NCI-H146 (cell line): ENCODE measurements around the gene TNRC18.
"Not testable (repeated sequence)": the region's sequence is repeated elsewhere in the genome, so short reads cannot be mapped to it uniquely, and the experiment has no call there.

Source experiments
- DNase-seq: peaks from one replicate; lab custom pipeline; 2025; lab: John Stamatoyannopoulos, UW

TNRC18 gene, protein sequence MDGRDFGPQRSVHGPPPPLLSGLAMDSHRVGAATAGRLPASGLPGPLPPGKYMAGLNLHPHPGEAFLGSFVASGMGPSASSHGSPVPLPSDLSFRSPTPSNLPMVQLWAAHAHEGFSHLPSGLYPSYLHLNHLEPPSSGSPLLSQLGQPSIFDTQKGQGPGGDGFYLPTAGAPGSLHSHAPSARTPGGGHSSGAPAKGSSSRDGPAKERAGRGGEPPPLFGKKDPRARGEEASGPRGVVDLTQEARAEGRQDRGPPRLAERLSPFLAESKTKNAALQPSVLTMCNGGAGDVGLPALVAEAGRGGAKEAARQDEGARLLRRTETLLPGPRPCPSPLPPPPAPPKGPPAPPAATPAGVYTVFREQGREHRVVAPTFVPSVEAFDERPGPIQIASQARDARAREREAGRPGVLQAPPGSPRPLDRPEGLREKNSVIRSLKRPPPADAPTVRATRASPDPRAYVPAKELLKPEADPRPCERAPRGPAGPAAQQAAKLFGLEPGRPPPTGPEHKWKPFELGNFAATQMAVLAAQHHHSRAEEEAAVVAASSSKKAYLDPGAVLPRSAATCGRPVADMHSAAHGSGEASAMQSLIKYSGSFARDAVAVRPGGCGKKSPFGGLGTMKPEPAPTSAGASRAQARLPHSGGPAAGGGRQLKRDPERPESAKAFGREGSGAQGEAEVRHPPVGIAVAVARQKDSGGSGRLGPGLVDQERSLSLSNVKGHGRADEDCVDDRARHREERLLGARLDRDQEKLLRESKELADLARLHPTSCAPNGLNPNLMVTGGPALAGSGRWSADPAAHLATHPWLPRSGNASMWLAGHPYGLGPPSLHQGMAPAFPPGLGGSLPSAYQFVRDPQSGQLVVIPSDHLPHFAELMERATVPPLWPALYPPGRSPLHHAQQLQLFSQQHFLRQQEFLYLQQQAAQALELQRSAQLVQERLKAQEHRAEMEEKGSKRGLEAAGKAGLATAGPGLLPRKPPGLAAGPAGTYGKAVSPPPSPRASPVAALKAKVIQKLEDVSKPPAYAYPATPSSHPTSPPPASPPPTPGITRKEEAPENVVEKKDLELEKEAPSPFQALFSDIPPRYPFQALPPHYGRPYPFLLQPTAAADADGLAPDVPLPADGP (N-terminal part only)

GRCh38 chr7:5423306-5423975 lies at the start of gene TNRC18:
TSS of gene TNRC18 (minus strand) at chr7:5423834. CDS start at chr7:5421246, 2,588 bp downstream.
- DNase-seq, result no peak

GRCh38 chr7:5472432-5473315 lies 49.0 kb upstream of the TNRC18 start:
- DNase-seq, result no peak

- DNase-seq, result not testable (repeated sequence)
Measured at GRCh38 chr7:5471623-5472022, 48.0 kb upstream of the TNRC18 start.

- DNase-seq, result no peak
Measured at GRCh38 chr7:5470816-5471215, 47.2 kb upstream of the TNRC18 start.

DNA sequence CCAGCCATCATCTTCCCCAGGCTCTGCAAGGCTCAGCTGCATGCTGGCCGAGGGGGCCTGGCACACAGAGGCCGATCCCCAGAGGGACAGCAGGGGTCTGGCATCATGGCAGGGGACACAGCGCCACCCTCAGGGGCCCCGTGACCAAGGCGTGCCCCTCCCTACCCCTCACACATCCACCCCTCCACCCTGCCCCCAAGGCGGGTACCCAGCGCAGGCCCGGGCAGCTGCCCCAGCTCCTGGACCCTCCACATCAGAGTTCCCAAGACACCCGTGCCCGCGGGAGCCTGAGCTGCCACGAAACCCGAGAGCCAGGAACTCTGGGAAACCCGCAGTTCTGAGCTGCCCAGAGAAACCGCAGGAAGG lies 46.5 kb upstream of the TNRC18 start:
- no peak for DNase-seq

DNA sequence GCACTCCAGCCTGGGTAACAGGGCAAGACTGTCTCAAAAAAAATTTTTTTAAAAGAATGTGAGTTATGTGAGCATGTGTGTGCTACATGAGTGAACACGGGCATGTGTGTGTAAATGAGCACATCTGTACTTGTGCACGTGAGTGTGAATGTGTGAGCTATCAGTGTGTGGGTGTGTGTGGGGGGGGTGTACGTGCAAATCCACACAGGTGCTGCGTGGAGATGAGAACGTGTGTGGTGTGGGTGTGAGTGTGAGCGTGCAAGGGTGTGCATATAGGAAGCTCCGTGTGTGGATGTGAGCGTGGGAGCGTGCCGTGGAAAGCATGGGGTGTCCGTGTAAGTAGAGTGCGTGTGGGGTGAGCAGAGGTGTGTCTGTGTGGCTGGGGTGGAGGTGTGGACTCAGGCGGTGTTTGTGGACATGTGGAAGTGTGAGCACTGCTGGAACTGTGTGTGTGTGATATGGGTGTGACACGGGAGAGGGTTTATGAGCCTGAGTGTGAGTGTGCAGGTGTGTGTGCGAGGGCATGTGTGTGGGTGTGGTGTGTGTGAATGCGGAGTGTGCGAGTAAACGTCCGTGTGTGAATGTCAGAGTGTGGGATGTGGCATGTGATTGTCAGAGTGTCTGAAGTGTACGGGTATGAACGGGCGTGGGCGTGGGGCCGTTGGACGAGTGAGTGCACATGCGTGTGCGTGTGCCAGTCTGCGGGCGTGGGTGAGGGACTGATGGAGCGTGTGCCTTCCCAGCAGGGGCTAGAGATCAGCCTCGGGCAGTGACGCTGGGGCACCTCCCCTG lies 45.9 kb upstream of the TNRC18 start:
- no peak for DNase-seq

DNA sequence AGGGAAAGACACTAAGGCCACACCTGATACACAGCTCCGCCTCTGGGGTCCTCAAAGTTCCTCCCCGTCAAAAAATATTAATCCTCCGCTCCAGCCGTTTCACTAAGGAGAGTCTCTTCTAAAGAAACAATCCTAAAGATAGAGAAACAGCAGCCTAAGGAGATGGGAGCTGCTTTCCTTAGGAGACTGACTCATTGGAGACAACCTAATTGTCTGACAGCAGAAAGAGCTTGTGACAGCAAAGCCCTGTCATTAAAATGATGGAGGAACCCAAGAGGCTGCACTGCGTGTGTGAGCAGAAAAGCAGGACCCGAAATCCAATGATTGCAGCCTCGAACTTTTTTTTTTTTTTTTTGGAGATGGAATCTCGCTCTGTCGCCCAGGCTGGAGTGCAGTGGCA lies 44.0 kb upstream of the TNRC18 start:
- no peak for DNase-seq

GRCh38 chr7:5466551-5466950 lies 42.9 kb upstream of the TNRC18 start:
- no peak for DNase-seq

- DNase-seq, result no peak
Measured at GRCh38 chr7:5463031-5463430, 39.4 kb upstream of the TNRC18 start.

GRCh38 chr7:5462216-5462615 lies 38.6 kb upstream of the TNRC18 start:
- DNase-seq, result no peak

GRCh38 chr7:5458921-5459480 lies 35.4 kb upstream of the TNRC18 start:
- no peak for DNase-seq

DNA sequence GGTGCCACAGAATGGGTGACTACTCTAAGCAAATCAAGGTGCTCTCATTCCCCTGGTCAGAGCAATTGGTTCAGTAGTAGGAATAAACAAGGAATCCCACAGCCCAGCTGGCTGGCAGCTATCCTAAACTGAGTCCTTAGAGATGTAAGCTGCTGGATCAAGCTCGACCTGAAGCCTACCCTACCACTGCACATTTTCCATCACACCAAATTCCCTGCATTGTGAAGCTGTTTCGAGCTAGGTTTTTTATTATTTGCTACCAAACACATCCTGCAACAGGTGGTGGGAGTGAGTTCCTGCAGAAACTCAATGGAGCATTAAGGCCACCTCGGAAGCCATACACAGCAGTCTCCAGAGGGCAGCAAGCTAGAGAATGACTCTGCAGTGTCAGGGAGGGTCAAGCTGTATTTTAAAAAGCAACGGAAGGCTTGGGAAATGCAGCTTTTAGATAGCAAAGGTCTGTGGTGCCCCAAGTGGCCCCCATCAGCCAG lies 33.7 kb upstream of the TNRC18 start:
- no peak for DNase-seq

DNA sequence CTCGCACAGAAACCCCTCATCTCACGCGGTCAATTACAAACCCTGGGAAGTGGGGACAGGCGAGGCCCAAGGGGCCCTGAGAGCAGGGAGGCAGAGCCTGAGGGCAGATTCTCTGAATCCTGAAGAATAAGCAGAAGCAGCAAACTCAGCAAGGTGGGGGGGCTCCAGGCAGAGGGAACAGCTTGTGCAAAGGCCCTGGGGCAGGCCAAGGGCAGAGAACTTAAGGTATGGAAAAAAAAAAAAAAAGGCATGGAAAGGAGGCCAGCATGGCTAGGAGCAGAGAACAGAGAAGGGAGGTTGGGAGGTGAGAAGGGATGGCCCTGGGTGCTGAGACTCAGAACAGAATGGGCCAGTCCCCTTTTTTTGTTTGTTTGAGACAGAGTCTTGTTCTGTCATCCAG lies 32.8 kb upstream of the TNRC18 start:
- DNase-seq, result no peak

GRCh38 chr7:5455581-5456219 lies 32.1 kb upstream of the TNRC18 start:
- DNase-seq, result no peak

- no peak for DNase-seq
Measured at GRCh38 chr7:5455175-5455574, 31.5 kb upstream of the TNRC18 start.

- no peak for DNase-seq
Measured at GRCh38 chr7:5454485-5454884, 30.9 kb upstream of the TNRC18 start.

GRCh38 chr7:5453566-5454075 lies 30.0 kb upstream of the TNRC18 start:
- DNase-seq, result no peak

GRCh38 chr7:5452937-5453540 lies 29.4 kb upstream of the TNRC18 start:
- no peak for DNase-seq

DNA sequence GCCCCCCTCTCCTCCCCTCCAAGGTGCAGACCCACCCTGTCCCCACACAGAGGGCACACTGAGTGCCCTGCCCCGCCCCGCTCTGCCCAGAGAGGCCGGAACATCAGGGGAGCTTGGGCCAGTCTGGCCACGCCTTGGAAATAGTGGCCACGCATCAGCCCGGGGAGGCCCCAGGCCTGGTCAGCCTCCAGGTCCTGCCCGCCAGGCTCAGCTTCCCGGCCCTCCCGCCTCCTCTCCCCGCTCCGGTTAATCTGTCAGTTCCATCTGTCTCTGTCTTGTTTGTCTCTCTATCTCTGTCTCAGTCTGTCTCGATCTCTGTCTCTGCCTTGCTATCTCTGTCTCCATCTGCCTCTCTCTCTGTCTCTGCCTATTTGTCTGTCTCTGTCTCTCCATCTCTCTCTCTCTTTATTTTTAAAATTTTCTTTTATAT lies 28.9 kb upstream of the TNRC18 start:
- no peak for DNase-seq
